Measurements from ENCODE around the gene PFDN1. TPM values are rescaled to one million over a fixed set of nuclear protein-coding genes. Genes with fewer than 3 reads are reported as not detected.

The PFDN1 gene
- total RNA-seq, 6 experiments from 2014 or later: 75.0 to 95.8 (median 89.0) TPM

GRCh38 chr5:140227046-140227445, 75.9 kb downstream of the PFDN1 start:
- no peaks in the 10 kb centered on the region for H3K36me3 Mint-ChIP-seq (ENCODE audit: low read depth)
- no peak for DNase-seq
- no peaks in the 10 kb centered on the region for H3K9me3 Mint-ChIP-seq
- TF ChIP-seq CTCF (IDR thresholded peaks at IDR 0.05): no peak
- H3K4me3 Mint-ChIP-seq: no peak overlapping the region
- H3K27ac Mint-ChIP-seq: no peak overlapping the region
- H3K4me1 Mint-ChIP-seq (ENCODE audit: low read depth): peaks cover 19% of the 10 kb centered on the region
- peaks cover 6% of the 10 kb centered on the region for H3K27me3 Mint-ChIP-seq (ENCODE audit: insufficient read depth)

- H3K4me1 Mint-ChIP-seq (ENCODE audit: low read depth): peaks cover 35% of the 10 kb centered on the region
- H3K27ac Mint-ChIP-seq: no peak overlapping the region
- no peak for TF ChIP-seq CTCF (IDR thresholded peaks at IDR 0.05)
- H3K27me3 Mint-ChIP-seq (ENCODE audit: insufficient read depth): peaks cover 2% of the 10 kb centered on the region; the same call in 1 of the 2 replicates
- DNase-seq: no peak
- peaks cover 4% of the 10 kb centered on the region; the same call in 1 of the 2 replicates for H3K36me3 Mint-ChIP-seq (ENCODE audit: low read depth)
- H3K9me3 Mint-ChIP-seq: no peaks in the 10 kb centered on the region
- no peak overlapping the region for H3K4me3 Mint-ChIP-seq
These were observed 77.5 kb downstream of the PFDN1 start for GRCh38 chr5:140225396-140225795.

GRCh38 chr5:140224658-140225057, 78.2 kb downstream of the PFDN1 start:
- H3K27ac Mint-ChIP-seq: no peak overlapping the region
- H3K36me3 Mint-ChIP-seq (ENCODE audit: low read depth): peaks cover 4% of the 10 kb centered on the region; the same call in 1 of the 2 replicates
- no peak for TF ChIP-seq CTCF (IDR thresholded peaks at IDR 0.05)
- peaks cover 43% of the 10 kb centered on the region for H3K4me1 Mint-ChIP-seq (ENCODE audit: low read depth)
- DNase-seq: no peak
- no peak overlapping the region for H3K4me3 Mint-ChIP-seq
- no peaks in the 10 kb centered on the region for H3K9me3 Mint-ChIP-seq
- peaks cover 2% of the 10 kb centered on the region; the same call in 1 of the 2 replicates for H3K27me3 Mint-ChIP-seq (ENCODE audit: insufficient read depth)

GRCh38 chr5:140223567-140223966, 79.3 kb downstream of the PFDN1 start:
- Mint-ChIP-seq H3K9me3 (no peaks in the 10 kb centered on the region), H3K36me3 (ENCODE audit: low read depth) (peaks cover 4% of the 10 kb centered on the region; the same call in 1 of the 2 replicates), H3K27ac (no peak overlapping the region), H3K27me3 (ENCODE audit: insufficient read depth) (peaks cover 2% of the 10 kb centered on the region; the same call in 1 of the 2 replicates), H3K4me1 (ENCODE audit: low read depth) (peaks cover 45% of the 10 kb centered on the region), H3K4me3 (no peak overlapping the region)
- DNase-seq: no peak
- TF ChIP-seq CTCF (IDR thresholded peaks at IDR 0.05): no peak

GRCh38 chr5:140222416-140222815, 80.5 kb downstream of the PFDN1 start:
- H3K27me3 Mint-ChIP-seq (ENCODE audit: insufficient read depth): peaks cover 2% of the 10 kb centered on the region; the same call in 1 of the 2 replicates

More at GRCh38 chr5:140222416-140222815, 80.5 kb downstream of the PFDN1 start:
- Mint-ChIP-seq H3K4me1 (ENCODE audit: low read depth) (peaks cover 45% of the 10 kb centered on the region), H3K4me3 (peak overlapping the region; percentile 58), H3K36me3 (ENCODE audit: low read depth) (peaks cover 4% of the 10 kb centered on the region; the same call in 1 of the 2 replicates), H3K9me3 (no peaks in the 10 kb centered on the region), H3K27ac (peak overlapping the region; percentile 85)
- no peak for TF ChIP-seq CTCF (IDR thresholded peaks at IDR 0.05)
- no peak for DNase-seq
